Activated T-cell treated with anti-CD3 and anti-CD28 coated beads for 4 hours (primary cell): Measurements from ENCODE around the gene TENM4.

Experiments
- DNase-seq: peaks from one replicate; pipeline ENCODE4 v3.0.0-alpha.2; 2020

The TENM4 gene

GRCh38 chr11:79074547-79074946 lies 366.3 kb downstream of the TENM4 start:
- no peak for DNase-seq

GRCh38 chr11:79071190-79071589 lies 369.6 kb downstream of the TENM4 start:
- DNase-seq: no peak

- no peak for DNase-seq
Observed at GRCh38 chr11:79070518-79070917, 370.3 kb downstream of the TENM4 start.

- no peak for DNase-seq
Observed at GRCh38 chr11:79069504-79069903, 371.3 kb downstream of the TENM4 start.

GRCh38 chr11:79068356-79068755 lies 372.5 kb downstream of the TENM4 start:
- DNase-seq: no peak

GRCh38 chr11:79067352-79067679 lies 373.5 kb downstream of the TENM4 start:
- DNase-seq: no peak

GRCh38 chr11:79066456-79067351 lies 374.1 kb downstream of the TENM4 start:
- DNase-seq: no peak

GRCh38 chr11:79062814-79063762 lies 377.7 kb downstream of the TENM4 start:
- no peak for DNase-seq

- DNase-seq: no peak
Observed at GRCh38 chr11:79060081-79060953, 380.5 kb downstream of the TENM4 start.

GRCh38 chr11:79059141-79059540 lies 381.7 kb downstream of the TENM4 start:
- no peak for DNase-seq

- no peak for DNase-seq
Observed at GRCh38 chr11:79055856-79056631, 384.8 kb downstream of the TENM4 start.

GRCh38 chr11:79054636-79055035 lies 386.2 kb downstream of the TENM4 start:
- DNase-seq: no peak

GRCh38 chr11:79052544-79052943 lies 388.3 kb downstream of the TENM4 start:
- no peak for DNase-seq

GRCh38 chr11:79050786-79051185 lies 390.0 kb downstream of the TENM4 start:
- DNase-seq: no peak

- DNase-seq: no peak
Observed at GRCh38 chr11:79049741-79050179, 391.1 kb downstream of the TENM4 start.

- DNase-seq: no peak
Observed at GRCh38 chr11:79047980-79048379, 392.9 kb downstream of the TENM4 start.

GRCh38 chr11:79047321-79047720 lies 393.5 kb downstream of the TENM4 start:
- DNase-seq: no peak

GRCh38 chr11:79046366-79046765 lies 394.5 kb downstream of the TENM4 start:
- DNase-seq: no peak

GRCh38 chr11:79045800-79046304 lies 395.0 kb downstream of the TENM4 start:
- DNase-seq: no peak

GRCh38 chr11:79045018-79045799 lies 395.6 kb downstream of the TENM4 start:
- DNase-seq: no peak

GRCh38 chr11:79044201-79044600 lies 396.6 kb downstream of the TENM4 start:
- DNase-seq: no peak
